HEK293T (cell line): ENCODE measurements around the gene ARHGAP33.

Experiments used
- CTCF ChIA-PET: fragments of 350-600 bp; formaldehyde crosslinking; extraction: SDS; loops from one replicate; lab custom pipeline; 2021; ENCODE audit warnings: antibody characterized with exemption, inconsistent platforms; lab: Yijun Ruan, JAX
- POLR2A ChIA-PET: fragments of 350-600 bp; formaldehyde crosslinking; extraction: SDS; loops from one replicate; lab custom pipeline; 2020; ENCODE audit warnings: antibody characterized with exemption, inconsistent platforms; lab: Yijun Ruan, JAX
- DNase-seq: peaks from one replicate; pipeline ENCODE4 v3.0.0; 2012; ENCODE audit warnings: mixed read lengths; ENCODE audit errors: extremely low spot score
- ARNT ChIP-seq: fragments of 450-650 bp; IDR thresholded peaks from 2 replicates; pipeline ENCODE4 v1.6.1; 2017; ENCODE audit warnings: mild to moderate bottlenecking
- BHLHE40 ChIP-seq: fragments of 450-650 bp; IDR thresholded peaks from 2 replicates; pipeline ENCODE4 v1.6.1; 2016; ENCODE audit warnings: mild to moderate bottlenecking, moderate library complexity, borderline replicate concordance
- CTBP1 ChIP-seq: fragments of 450-650 bp; IDR thresholded peaks from 2 replicates; pipeline ENCODE4 v1.6.1; 2016; ENCODE audit warnings: borderline replicate concordance
- ELF4 ChIP-seq: fragments of 450-650 bp; IDR thresholded peaks from 2 replicates; pipeline ENCODE4 v1.6.1; 2017; ENCODE audit warnings: antibody characterized with exemption
- FOXA1 ChIP-seq: fragments of 450-650 bp; IDR thresholded peaks from 2 replicates; pipeline ENCODE4 v1.6.1; 2016; ENCODE audit warnings: mild to moderate bottlenecking
- FOXK2 ChIP-seq: fragments of 450-650 bp; IDR thresholded peaks from 2 replicates; pipeline ENCODE4 v1.6.1; 2016; ENCODE audit warnings: mild to moderate bottlenecking
- FOXM1 ChIP-seq: fragments of 450-650 bp; IDR thresholded peaks from 2 replicates; pipeline ENCODE4 v1.6.1; 2017; ENCODE audit warnings: mild to moderate bottlenecking, borderline replicate concordance
- HDGF ChIP-seq: fragments of 450-650 bp; IDR thresholded peaks from 2 replicates; pipeline ENCODE4 v1.6.1; 2017; ENCODE audit warnings: antibody characterized with exemption, borderline replicate concordance
- L3MBTL2 ChIP-seq: fragments of 450-650 bp; conservative IDR thresholded peaks from 2 replicates; pipeline ENCODE4 v1.6.1; 2016; ENCODE audit warnings: mild to moderate bottlenecking
- LEF1 ChIP-seq: fragments of 450-650 bp; IDR thresholded peaks from 2 replicates; pipeline ENCODE4 v1.6.1; 2017; ENCODE audit warnings: mild to moderate bottlenecking, borderline replicate concordance
- NFRKB ChIP-seq: fragments of 450-650 bp; IDR thresholded peaks from 2 replicates; pipeline ENCODE4 v1.6.1; 2016; ENCODE audit warnings: mild to moderate bottlenecking, moderate library complexity
- SP1 ChIP-seq: fragments of 450-650 bp; IDR thresholded peaks from 2 replicates; pipeline ENCODE4 v1.6.1; 2017
- SUZ12 ChIP-seq: fragments of 450-650 bp; IDR thresholded peaks from 2 replicates; pipeline ENCODE4 v1.6.1; 2016; ENCODE audit warnings: mild to moderate bottlenecking
- TARDBP ChIP-seq: fragments of 450-650 bp; IDR thresholded peaks from 2 replicates; pipeline ENCODE4 v1.6.1; 2016
- ZNF384 ChIP-seq: fragments of 450-650 bp; IDR thresholded peaks from 2 replicates; pipeline ENCODE4 v1.6.1; 2016
- TF ChIP-seq, protein P1 (sequence below): fragments of 450-650 bp; IDR thresholded peaks from 2 replicates; pipeline ENCODE4 v1.6.1; 2016

ARHGAP33 gene

DNA sequence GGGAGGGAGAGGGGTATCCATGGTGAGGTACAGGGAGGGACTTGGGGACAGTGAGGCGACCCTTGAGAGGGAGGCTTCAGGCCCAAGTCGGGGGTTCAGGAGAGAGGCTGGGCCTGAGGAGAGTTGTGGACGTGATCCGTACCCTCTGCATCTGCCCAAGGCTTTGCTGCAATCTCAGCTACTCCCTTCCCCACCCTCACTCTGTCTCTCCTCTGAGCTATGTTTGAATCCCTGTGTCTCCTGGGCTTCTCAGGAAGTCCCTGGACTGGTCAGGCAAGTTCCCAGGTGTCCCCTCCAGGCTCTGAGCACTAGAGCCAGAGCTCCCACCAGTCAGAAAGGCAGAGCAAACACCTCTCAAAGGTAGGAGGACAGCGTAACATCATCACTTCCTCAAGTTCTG is 25.2 kb upstream of the ARHGAP33 start:
- POLR2A ChIA-PET: no interaction called here
- DNase-seq: no peak
- no peak for TF ChIP-seq TARDBP
- no peak for TF ChIP-seq ARNT
- CTCF ChIA-PET: no interaction called here

DNA sequence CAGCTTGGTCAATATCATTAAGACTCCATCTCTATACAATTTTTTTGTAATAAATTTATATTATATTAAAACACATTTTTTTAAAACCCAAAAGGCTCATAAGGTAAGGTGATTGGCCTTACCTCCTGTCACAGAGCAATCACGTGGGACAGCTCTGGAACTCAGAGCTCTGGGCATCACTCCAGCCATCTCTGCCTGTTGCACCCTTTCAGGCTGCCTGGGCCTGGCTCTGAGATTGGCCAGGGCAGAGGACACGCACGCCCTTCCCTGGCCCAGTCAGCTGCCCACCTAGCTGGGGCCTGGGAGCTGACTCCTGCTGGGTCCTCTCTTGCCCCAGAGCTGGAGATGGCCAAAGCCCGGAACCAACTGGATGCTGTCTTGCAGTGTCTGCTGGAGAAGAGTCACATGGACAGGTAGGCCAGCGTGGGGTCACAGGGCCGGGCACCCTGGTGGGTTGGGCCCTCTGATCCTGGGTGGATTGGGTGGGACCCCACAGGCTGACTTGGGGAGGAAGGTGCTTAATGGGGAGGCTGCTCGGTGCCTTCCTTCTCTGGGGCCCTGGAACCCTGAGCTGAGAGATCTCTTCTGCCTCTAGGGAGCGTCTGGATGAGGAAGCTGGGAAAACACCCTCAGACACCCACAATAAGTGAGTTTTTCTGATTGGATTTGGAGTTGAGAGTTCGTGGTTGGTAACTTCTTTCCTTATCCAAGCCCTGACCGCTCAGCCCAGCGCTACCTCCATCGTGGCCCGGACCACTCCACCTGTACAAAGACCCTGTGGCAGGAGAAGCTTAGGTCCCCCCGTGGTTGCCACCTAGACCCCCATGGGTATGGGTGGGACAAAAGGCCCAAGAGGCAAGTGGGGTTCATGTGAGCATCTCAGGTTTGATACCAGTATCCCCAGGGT is 23.3 kb upstream of the ARHGAP33 start:
- ChIA-PET POLR2A (no interaction called here), CTCF (no interaction called here)
- no peak for TF ChIP-seq FOXA1
- TF ChIP-seq, protein P1, sequence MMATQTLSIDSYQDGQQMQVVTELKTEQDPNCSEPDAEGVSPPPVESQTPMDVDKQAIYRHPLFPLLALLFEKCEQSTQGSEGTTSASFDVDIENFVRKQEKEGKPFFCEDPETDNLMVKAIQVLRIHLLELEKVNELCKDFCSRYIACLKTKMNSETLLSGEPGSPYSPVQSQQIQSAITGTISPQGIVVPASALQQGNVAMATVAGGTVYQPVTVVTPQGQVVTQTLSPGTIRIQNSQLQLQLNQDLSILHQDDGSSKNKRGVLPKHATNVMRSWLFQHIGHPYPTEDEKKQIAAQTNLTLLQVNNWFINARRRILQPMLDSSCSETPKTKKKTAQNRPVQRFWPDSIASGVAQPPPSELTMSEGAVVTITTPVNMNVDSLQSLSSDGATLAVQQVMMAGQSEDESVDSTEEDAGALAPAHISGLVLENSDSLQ: no peak
- no peak for TF ChIP-seq BHLHE40
- TF ChIP-seq LEF1: no peak
- TF ChIP-seq FOXK2: no peak
- TF ChIP-seq L3MBTL2: no peak
- TF ChIP-seq ARNT: no peak
- TF ChIP-seq FOXM1: no peak
- TF ChIP-seq ELF4: no peak
- TF ChIP-seq CTBP1: no peak
- no peak for DNase-seq

DNA sequence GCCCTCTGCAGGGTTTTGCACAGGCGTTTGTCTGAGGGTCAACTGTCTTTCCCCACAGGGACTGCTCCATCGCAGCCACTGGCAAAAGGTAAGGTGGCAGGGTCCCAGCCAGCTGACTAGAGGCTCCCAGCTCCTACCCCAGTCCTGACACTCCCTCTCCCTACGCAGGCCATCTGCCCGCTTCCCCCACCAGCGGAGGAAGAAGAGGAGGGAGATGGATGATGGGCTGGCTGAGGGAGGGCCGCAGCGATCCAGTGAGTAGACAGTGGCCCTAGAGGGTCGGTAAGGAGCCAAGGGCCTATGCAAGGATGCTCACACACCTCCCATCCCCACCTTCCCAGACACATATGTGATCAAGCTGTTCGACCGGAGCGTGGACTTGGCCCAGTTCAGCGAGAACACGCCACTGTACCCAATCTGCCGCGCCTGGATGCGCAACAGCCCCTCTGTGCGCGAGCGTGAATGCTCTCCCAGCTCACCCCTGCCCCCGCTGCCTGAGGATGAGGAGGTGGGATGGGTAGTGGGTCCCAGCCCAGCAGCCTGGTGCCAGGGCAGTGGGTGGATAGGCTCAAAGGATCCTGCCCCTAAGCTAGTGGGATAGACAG is 22.5 kb upstream of the ARHGAP33 start:
- ChIA-PET CTCF (no interaction called here), POLR2A (no interaction called here)
- TF ChIP-seq SUZ12 (no peak), SP1 (no peak), NFRKB (no peak), LEF1 (no peak), L3MBTL2 (no peak), TARDBP (no peak), BHLHE40 (no peak), ARNT (no peak), CTBP1 (no peak)
- DNase-seq: no peak

DNA sequence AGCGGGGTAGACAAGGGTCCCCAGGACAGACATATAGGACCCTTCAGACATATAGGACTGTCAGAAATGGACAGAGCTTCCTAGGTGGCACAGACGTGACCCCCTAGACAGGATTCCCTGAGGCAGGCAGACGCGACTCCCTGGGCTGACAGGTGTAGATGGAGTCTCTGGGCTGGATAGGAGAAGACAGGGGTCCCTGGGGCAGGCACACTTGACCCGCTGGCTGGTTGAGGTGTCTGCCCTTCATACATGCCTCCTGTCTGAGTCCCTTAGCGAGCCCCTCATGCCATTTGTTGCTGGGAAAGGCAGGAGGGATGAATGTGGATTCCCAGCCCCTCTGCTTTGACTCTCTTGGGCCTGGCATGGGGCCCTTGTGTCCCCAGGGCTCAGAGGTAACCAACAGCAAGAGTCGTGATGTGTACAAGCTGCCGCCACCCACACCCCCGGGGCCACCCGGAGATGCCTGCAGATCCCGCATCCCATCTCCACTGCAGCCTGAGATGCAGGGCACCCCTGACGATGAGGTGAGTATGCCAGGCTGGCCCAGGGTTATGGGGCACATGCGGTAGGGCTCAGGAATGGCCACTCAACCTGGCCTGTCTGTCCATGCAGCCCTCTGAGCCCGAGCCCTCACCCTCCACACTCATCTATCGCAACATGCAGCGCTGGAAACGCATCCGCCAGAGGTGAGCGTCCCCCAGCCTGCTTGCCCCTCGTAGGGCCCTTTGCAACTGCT is 21.6 kb upstream of the ARHGAP33 start:
- ChIA-PET POLR2A (no interaction called here), CTCF (no interaction called here)
- no peak for DNase-seq
- TF ChIP-seq NFRKB (no peak), FOXM1 (no peak), ZNF384 (no peak), SP1 (no peak), FOXK2 (no peak), FOXA1 (no peak)

DNA sequence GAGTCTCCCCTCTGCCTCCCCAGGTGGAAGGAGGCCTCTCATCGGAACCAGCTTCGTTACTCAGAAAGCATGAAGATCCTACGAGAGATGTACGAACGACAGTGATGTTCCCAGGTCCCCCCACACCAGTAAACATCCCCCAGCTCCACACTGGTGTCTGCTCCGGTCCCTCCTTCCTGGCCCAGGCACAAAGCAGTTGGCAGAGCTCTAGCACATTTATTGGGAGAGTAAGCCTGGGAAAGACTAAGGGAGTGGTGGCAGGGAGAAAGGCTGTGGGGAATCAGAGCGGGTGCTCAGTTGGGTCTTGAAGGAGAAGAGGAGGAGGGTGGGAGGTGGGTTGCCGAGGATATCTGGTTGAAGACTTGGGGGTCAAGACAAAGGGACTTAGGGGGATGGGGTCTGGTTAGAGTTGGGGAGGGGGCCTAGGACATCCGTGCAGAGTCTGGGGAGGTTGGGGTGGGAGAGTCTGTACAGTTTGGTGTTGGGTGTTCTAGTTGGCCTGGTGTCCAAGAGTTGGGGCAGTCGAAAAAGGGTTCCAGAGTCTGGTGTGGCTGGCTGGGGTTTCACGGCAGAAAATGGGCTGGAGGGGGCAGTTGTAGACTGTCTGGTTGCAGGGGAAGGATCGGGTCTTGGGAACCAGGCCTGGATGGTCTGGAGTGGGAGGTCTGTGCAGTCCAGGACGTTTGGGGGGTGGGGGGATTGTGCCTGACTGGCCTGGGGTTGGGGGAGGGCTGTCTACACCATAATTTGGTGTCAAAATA is 20.8 kb upstream of the ARHGAP33 start:
- DNase-seq: no peak
- ChIA-PET POLR2A (no interaction called here), CTCF (no interaction called here)
- TF ChIP-seq BHLHE40: no peak
- no peak for TF ChIP-seq FOXA1
- no peak for TF ChIP-seq LEF1
- no peak for TF ChIP-seq ARNT
- no peak for TF ChIP-seq NFRKB
- no peak for TF ChIP-seq HDGF
- TF ChIP-seq L3MBTL2: no peak
- no peak for TF ChIP-seq ZNF384
- no peak for TF ChIP-seq FOXK2
- TF ChIP-seq, protein P1: no peak
- TF ChIP-seq FOXM1: no peak
- no peak for TF ChIP-seq SP1
- no peak for TF ChIP-seq SUZ12
- no peak for TF ChIP-seq TARDBP
- TF ChIP-seq CTBP1: no peak

DNA sequence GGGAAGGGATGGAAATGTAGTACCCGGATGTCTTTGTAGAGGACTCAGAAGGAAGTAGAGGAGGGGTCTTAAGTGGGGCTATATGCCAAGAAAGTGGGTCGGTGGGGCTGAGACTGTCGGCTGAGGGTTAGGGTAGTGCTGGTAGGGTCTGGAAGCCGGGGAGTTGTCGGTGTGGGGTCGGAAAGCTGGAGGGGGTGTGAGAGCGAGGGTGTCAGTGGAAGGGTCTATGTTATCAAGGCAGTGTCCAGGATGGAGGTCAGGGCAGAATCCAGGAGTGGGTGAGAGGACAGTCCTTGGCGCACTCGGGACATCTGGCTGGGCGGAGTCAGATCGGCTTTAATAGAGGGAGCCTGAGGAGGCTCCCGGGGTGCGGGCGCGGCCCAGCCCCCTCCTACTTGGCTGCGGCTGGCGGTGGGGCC is 20.2 kb upstream of the ARHGAP33 start:
- CTCF ChIA-PET: no interaction called here
- POLR2A ChIA-PET: no interaction called here
- TF ChIP-seq NFRKB (no peak), TARDBP (no peak), LEF1 (no peak), FOXM1 (no peak), ZNF384 (no peak), ELF4 (no peak), HDGF (no peak), CTBP1 (no peak), BHLHE40 (no peak), L3MBTL2 (no peak), SP1 (no peak), FOXA1 (no peak), SUZ12 (no peak), ARNT (no peak), FOXK2 (no peak)
- TF ChIP-seq, protein P1: no peak
- no peak for DNase-seq
